Measurements from ENCODE around the gene HIVEP1. TPM values are rescaled to one million over a fixed set of nuclear protein-coding genes. Genes with fewer than 3 reads are reported as not detected.

Gene HIVEP1
- total and polyA plus RNA-seq, 2 of the 13 experiments (the other 11 are each of a cell fraction or from before 2014, with no cell fraction given): 7.4 to 9.9 TPM

DNA sequence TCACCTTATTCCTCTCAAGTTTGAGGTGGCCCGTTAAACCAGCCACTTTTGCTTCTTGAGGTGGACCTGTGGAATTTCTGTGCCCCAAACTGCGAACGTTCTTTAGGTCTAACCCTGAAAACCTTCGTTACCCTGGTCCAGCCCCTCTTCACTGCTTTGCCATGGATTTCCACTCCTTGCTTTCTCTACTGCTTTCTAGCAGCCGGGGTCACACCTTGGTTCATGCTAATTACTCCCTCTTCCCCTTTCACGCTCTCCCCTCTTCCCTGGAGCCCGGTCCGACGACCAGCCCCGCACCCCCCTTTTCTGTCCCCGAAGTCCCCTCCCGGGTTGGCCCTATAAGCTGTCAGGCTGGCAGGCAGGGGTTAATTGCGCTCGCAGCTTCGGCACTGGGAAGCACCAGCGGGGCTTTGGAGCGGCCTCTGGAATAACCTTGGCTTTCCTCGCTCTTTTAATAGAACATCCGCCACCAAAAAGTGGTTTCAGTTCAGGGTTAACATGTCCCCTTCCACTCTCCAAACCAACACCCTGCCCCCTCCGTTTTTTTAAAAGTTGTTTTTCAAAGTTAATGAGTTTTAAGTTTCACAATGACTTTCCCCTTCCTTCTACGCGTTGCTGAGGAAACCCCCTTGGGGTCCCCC, 1.4 kb upstream of the HIVEP1 start (continued):
- TF ChIP-seq, protein P1, sequence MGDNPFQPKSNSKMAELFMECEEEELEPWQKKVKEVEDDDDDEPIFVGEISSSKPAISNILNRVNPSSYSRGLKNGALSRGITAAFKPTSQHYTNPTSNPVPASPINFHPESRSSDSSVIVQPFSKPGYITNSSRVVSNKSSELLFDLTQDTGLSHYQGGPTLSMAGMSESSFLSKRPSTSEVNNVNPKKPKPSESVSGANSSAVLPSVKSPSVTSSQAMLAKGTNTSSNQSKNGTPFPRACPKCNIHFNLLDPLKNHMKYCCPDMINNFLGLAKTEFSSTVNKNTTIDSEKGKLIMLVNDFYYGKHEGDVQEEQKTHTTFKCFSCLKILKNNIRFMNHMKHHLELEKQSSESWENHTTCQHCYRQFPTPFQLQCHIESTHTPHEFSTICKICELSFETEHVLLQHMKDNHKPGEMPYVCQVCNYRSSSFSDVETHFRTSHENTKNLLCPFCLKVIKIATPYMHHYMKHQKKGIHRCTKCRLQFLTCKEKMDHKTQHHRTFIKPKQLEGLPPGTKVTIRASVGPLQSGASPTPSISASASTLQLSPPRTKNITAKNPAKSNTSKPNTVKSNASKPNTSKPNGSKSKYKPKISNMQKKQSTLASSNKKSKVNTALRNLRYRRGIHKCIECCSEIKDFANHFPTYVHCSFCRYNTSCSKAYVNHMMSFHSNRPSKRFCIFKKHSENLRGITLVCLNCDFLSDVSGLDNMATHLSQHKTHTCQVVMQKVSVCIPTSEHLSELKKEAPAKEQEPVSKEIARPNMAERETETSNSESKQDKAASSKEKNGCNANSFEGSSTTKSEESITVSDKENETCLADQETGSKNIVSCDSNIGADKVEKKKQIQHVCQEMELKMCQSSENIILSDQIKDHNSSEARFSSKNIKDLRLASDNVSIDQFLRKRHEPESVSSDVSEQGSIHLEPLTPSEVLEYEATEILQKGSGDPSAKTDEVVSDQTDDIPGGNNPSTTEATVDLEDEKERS (CRISPR knock-in tag; IDR thresholded peaks at IDR 0.05): no peak
- no peak for TF ChIP-seq SETDB1 (CRISPR knock-in tag; IDR thresholded peaks at IDR 0.05; ENCODE audit: borderline replicate concordance)
- no peak for TF ChIP-seq ZNF570 (CRISPR knock-in tag; IDR thresholded peaks at IDR 0.05; ENCODE audit: borderline replicate concordance)
- 0 out of 2 replicates have a peak, but pooled peaks have one; percentile 28 for TF ChIP-seq ZNF792 (CRISPR knock-in tag; IDR thresholded peaks at IDR 0.05)
- TF ChIP-seq ELF3 (CRISPR knock-in tag; IDR thresholded peaks at IDR 0.05): no peak; the same call in 1 of the 2 replicates
- TF ChIP-seq, protein P2, sequence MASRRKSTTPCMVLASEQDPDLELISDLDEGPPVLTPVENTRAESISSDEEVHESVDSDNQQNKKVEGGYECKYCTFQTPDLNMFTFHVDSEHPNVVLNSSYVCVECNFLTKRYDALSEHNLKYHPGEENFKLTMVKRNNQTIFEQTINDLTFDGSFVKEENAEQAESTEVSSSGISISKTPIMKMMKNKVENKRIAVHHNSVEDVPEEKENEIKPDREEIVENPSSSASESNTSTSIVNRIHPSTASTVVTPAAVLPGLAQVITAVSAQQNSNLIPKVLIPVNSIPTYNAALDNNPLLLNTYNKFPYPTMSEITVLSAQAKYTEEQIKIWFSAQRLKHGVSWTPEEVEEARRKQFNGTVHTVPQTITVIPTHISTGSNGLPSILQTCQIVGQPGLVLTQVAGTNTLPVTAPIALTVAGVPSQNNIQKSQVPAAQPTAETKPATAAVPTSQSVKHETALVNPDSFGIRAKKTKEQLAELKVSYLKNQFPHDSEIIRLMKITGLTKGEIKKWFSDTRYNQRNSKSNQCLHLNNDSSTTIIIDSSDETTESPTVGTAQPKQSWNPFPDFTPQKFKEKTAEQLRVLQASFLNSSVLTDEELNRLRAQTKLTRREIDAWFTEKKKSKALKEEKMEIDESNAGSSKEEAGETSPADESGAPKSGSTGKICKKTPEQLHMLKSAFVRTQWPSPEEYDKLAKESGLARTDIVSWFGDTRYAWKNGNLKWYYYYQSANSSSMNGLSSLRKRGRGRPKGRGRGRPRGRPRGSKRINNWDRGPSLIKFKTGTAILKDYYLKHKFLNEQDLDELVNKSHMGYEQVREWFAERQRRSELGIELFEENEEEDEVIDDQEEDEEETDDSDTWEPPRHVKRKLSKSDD (CRISPR knock-in tag; IDR thresholded peaks at IDR 0.05; ENCODE audit: low read depth): no peak
- TF ChIP-seq EP300 (IDR thresholded peaks at IDR 0.05; ENCODE audit: low read depth in 2 of 2, low read length in 2 of 2): peak in 1 of 2 experiments; percentile 5; a peak in 1 of 4 replicates
- TF ChIP-seq EP300 (CRISPR knock-in tag; IDR thresholded peaks at IDR 0.05; ENCODE audit: borderline replicate concordance): no peak
- TF ChIP-seq, protein P3, sequence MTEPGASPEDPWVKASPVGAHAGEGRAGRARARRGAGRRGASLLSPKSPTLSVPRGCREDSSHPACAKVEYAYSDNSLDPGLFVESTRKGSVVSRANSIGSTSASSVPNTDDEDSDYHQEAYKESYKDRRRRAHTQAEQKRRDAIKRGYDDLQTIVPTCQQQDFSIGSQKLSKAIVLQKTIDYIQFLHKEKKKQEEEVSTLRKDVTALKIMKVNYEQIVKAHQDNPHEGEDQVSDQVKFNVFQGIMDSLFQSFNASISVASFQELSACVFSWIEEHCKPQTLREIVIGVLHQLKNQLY (CRISPR knock-in tag; IDR thresholded peaks at IDR 0.05): no peak
- no peak for TF ChIP-seq U2AF1 (optimal IDR thresholded peaks at IDR 0.05; ENCODE audit: low read depth, low read length)
- TF ChIP-seq ZNF7 (CRISPR knock-in tag; IDR thresholded peaks at IDR 0.05): no peak
- TF ChIP-seq, protein P4, sequence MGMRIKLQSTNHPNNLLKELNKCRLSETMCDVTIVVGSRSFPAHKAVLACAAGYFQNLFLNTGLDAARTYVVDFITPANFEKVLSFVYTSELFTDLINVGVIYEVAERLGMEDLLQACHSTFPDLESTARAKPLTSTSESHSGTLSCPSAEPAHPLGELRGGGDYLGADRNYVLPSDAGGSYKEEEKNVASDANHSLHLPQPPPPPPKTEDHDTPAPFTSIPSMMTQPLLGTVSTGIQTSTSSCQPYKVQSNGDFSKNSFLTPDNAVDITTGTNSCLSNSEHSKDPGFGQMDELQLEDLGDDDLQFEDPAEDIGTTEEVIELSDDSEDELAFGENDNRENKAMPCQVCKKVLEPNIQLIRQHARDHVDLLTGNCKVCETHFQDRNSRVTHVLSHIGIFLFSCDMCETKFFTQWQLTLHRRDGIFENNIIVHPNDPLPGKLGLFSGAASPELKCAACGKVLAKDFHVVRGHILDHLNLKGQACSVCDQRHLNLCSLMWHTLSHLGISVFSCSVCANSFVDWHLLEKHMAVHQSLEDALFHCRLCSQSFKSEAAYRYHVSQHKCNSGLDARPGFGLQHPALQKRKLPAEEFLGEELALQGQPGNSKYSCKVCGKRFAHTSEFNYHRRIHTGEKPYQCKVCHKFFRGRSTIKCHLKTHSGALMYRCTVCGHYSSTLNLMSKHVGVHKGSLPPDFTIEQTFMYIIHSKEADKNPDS (CRISPR knock-in tag; IDR thresholded peaks at IDR 0.05): no peak
- no peak for TF ChIP-seq ZNF564 (CRISPR knock-in tag; IDR thresholded peaks at IDR 0.05)
- TF ChIP-seq NPAS2 (CRISPR knock-in tag; IDR thresholded peaks at IDR 0.05; ENCODE audit: borderline replicate concordance): no peak
- TF ChIP-seq NFKB2 (CRISPR knock-in tag; IDR thresholded peaks at IDR 0.05; ENCODE audit: borderline replicate concordance): peak; percentile 69; the same call in 1 of the 2 replicates
- TF ChIP-seq, protein P5, sequence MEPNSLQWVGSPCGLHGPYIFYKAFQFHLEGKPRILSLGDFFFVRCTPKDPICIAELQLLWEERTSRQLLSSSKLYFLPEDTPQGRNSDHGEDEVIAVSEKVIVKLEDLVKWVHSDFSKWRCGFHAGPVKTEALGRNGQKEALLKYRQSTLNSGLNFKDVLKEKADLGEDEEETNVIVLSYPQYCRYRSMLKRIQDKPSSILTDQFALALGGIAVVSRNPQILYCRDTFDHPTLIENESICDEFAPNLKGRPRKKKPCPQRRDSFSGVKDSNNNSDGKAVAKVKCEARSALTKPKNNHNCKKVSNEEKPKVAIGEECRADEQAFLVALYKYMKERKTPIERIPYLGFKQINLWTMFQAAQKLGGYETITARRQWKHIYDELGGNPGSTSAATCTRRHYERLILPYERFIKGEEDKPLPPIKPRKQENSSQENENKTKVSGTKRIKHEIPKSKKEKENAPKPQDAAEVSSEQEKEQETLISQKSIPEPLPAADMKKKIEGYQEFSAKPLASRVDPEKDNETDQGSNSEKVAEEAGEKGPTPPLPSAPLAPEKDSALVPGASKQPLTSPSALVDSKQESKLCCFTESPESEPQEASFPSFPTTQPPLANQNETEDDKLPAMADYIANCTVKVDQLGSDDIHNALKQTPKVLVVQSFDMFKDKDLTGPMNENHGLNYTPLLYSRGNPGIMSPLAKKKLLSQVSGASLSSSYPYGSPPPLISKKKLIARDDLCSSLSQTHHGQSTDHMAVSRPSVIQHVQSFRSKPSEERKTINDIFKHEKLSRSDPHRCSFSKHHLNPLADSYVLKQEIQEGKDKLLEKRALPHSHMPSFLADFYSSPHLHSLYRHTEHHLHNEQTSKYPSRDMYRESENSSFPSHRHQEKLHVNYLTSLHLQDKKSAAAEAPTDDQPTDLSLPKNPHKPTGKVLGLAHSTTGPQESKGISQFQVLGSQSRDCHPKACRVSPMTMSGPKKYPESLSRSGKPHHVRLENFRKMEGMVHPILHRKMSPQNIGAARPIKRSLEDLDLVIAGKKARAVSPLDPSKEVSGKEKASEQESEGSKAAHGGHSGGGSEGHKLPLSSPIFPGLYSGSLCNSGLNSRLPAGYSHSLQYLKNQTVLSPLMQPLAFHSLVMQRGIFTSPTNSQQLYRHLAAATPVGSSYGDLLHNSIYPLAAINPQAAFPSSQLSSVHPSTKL (CRISPR knock-in tag; IDR thresholded peaks at IDR 0.05): peak; percentile 33
- TF ChIP-seq ZNF644 (CRISPR knock-in tag; IDR thresholded peaks at IDR 0.05; ENCODE audit: low read depth): no peak

Data from HepG2 (cell line).